Endothelial cell of umbilical vein (primary cell): ENCODE results near the gene MVK. TPM values are rescaled to one million over a fixed set of nuclear protein-coding genes. Genes with fewer than 3 reads are reported as not detected.

ENCODE experiments used
- BruUV-seq: library from RNA; stranded (reverse); fragments of 400-500 nt; replicated peaks from 2 replicates; lab custom pipeline; 2021; lab: Mats Ljungman, UMichigan
- CTCF ChIA-PET: fragments of 300-600, 350-600 bp; sonication (Branson Sonifier 250); formaldehyde crosslinking; loops from one replicate; lab custom pipeline; 2021; ENCODE audit warnings: antibody characterized with exemption, inconsistent platforms; lab: Charles Lee
- POLR2A ChIA-PET: fragments of 300-600, 350-600 bp; sonication (Branson Sonifier 250); formaldehyde crosslinking; loops from one replicate; lab custom pipeline; 2021; ENCODE audit warnings: antibody characterized with exemption, inconsistent platforms; lab: Charles Lee
- DNase-seq: peaks from one replicate; pipeline ENCODE4 v3.0.0-alpha.2; 2011; ENCODE audit warnings: low read depth, low spot score
- FAIRE-seq: peaks from 2 replicates; lab custom pipeline; 2011; peaks lifted over from hg19 to GRCh38; lab: Jason Lieb, UNC
- H2AFZ ChIP-seq: 2 replicates; pipeline ENCODE4 v1.6.0; 2012; ENCODE audit warnings: low read depth, low read length, control low read depth, inconsistent platforms
- H3K27ac ChIP-seq: 2 replicates; pipeline ENCODE4 v1.5.1; 2011; ENCODE audit warnings: low read depth, mild to moderate bottlenecking, control low read depth, low read length, moderate library complexity; ENCODE audit not compliant: insufficient read depth
- H3K27me3 ChIP-seq, 2 experiments: 2 replicates each; pipeline versions ENCODE4 v1.6.0 to v1.6.1; 2011; ENCODE audit warnings: low read length in 2 of 2, mixed read lengths in 1 of 2; ENCODE audit not compliant: control insufficient read depth in 2 of 2, insufficient read depth in 2 of 2
- H3K36me3 ChIP-seq, 2 experiments: 2 replicates in 1 of 2; 3 replicates in 1 of 2; pipeline ENCODE4 v1.5.1; 2011; ENCODE audit warnings: low read length in 2 of 2, mild to moderate bottlenecking in 1 of 2, moderate library complexity in 1 of 2; ENCODE audit not compliant: control insufficient read depth in 2 of 2, insufficient read depth in 2 of 2; ENCODE audit errors: extremely low read depth in 1 of 2
- H3K4me1 ChIP-seq: 3 replicates; pipeline ENCODE4 v1.5.1; 2011; ENCODE audit warnings: mild to moderate bottlenecking, low read length; ENCODE audit not compliant: control insufficient read depth, insufficient read depth; ENCODE audit errors: extremely low read depth
- H3K4me2 ChIP-seq: 2 replicates; pipeline ENCODE4 v1.6.1; 2011; ENCODE audit warnings: low read length, control low read depth, mixed read lengths; ENCODE audit not compliant: insufficient read depth
- H3K4me3 ChIP-seq, 3 experiments: fragments of 200-600 bp in 1 of 3; sonication (generic), shearing (Covaris generic) in 1 of 3; replicated peaks in 1 of 3; 2 replicates each; pipeline ENCODE4 v1.5.1; 2011 to 2016; ENCODE audit warnings: control low read depth in 3 of 3, low read length in 3 of 3, mild to moderate bottlenecking in 2 of 3, inconsistent platforms in 1 of 3, low read depth in 1 of 3, moderate library complexity in 1 of 3; ENCODE audit not compliant: insufficient read depth in 1 of 3
- H3K79me2 ChIP-seq: 2 replicates; pipeline ENCODE4 v1.6.0; 2012; ENCODE audit warnings: low read length, inconsistent platforms; ENCODE audit not compliant: control insufficient read depth, insufficient read depth
- H3K9ac ChIP-seq: replicated peaks from 2 replicates; pipeline ENCODE3; 2011; ENCODE audit warnings: low read length, control low read depth; ENCODE audit not compliant: insufficient read depth; ENCODE audit errors: extremely low read depth
- H3K9me1 ChIP-seq: replicated peaks from 3 replicates; pipeline ENCODE4 v1.6.0; 2011; ENCODE audit warnings: mild to moderate bottlenecking, low read length; ENCODE audit not compliant: control insufficient read depth, insufficient read depth; ENCODE audit errors: extremely low read depth
- H3K9me3 ChIP-seq: replicated peaks from 2 replicates; pipeline ENCODE4 v1.5.1; 2012; ENCODE audit warnings: low read length, inconsistent platforms; ENCODE audit not compliant: control insufficient read depth, insufficient read depth
- H4K20me1 ChIP-seq: replicated peaks from 2 replicates; pipeline ENCODE3; 2011; ENCODE audit warnings: mild to moderate bottlenecking, low read length; ENCODE audit not compliant: control insufficient read depth, insufficient read depth; ENCODE audit errors: extremely low read depth
- EZH2 ChIP-seq: IDR thresholded peaks from 2 replicates; pipeline ENCODE4 v1.6.1; 2012; ENCODE audit warnings: borderline replicate concordance, low read depth, mild to moderate bottlenecking, moderate library complexity, low read length, inconsistent platforms; ENCODE audit not compliant: severe bottlenecking
- FOS ChIP-seq: IDR thresholded peaks from 2 replicates; pipeline ENCODE4 v1.6.1; 2011; ENCODE audit warnings: mild to moderate bottlenecking, low read length, moderate library complexity, borderline replicate concordance; ENCODE audit not compliant: insufficient read depth
- GATA2 ChIP-seq: IDR thresholded peaks from 2 replicates; pipeline ENCODE4 v1.7.0; 2011; ENCODE audit warnings: low read depth, mild to moderate bottlenecking, moderate library complexity, mixed read lengths, low read length; ENCODE audit not compliant: insufficient read length, insufficient read depth
- JUN ChIP-seq: IDR thresholded peaks from 2 replicates; pipeline ENCODE4 v1.6.1; 2011; ENCODE audit warnings: borderline replicate concordance, low read depth; ENCODE audit not compliant: insufficient read length, insufficient read depth
- MYC ChIP-seq: IDR thresholded peaks from one replicate; pipeline ENCODE4 v1.6.1; 2011; ENCODE audit warnings: mild to moderate bottlenecking, low read depth, low read length
- POLR2A ChIP-seq: IDR thresholded peaks from 2 replicates; pipeline ENCODE4 v1.6.1; 2012; ENCODE audit warnings: low read depth, mild to moderate bottlenecking, control low read depth, low read length
- POLR2AphosphoS5 ChIP-seq: IDR thresholded peaks from 2 replicates; pipeline ENCODE4 v1.6.1; 2012; ENCODE audit warnings: low read depth, mild to moderate bottlenecking, control low read depth, low read length, moderate library complexity; ENCODE audit not compliant: insufficient read depth
- dilution Hi-C: fragments of 300-500 bp; cut with MboI; formaldehyde crosslinking; loops from one replicate; pipeline ENCODE4 v1.15.0; 2019; ENCODE audit warnings: low sequenced_read_pairs; ENCODE audit not compliant: extremely low pct_ligation_motif_present
- intact Hi-C: fragments of 100-400 bp; cut with micrococcal nuclease; formaldehyde crosslinking; loops from one replicate; pipeline ENCODE4 v1.10.0; 2022
- polyA plus RNA-seq, 4 experiments: library from polyadenylated mRNA; depleted of rRNA in 3 of 4; stranded (reverse) in 3 of 4; unstranded in 1 of 4; fragments of >200 nt; gene quantifications; 2 replicates each; pipeline versions ENCODE4 v1.2.1 to v1.2.3, GENCODE V29; 2011 to 2012; ENCODE audit warnings: missing spikeins in 1 of 4
- total RNA-seq: library from RNA; stranded (reverse); gene quantifications from 2 replicates; pipeline ENCODE4 v1.2.3, GENCODE V29; 2021
- TF ChIP-seq, protein P1 (sequence below), 2 donors: IDR thresholded peaks; 1 replicate in 1 of 2; 2 replicates in 1 of 2; pipeline ENCODE4 v1.5.1; 2011; ENCODE audit warnings: low read length in 2 of 2, mild to moderate bottlenecking in 2 of 2, moderate library complexity in 2 of 2, control low read depth in 1 of 2, inconsistent platforms in 1 of 2, low read depth in 1 of 2; ENCODE audit not compliant: insufficient read depth in 1 of 2; ENCODE audit errors: extremely low read depth in 1 of 2
- TF ChIP-seq, protein P2 (sequence below): IDR thresholded peaks from 2 replicates; pipeline ENCODE4 v1.6.1; 2011; ENCODE audit not compliant: insufficient read depth, insufficient read length

The MVK gene
- total and polyA plus RNA-seq, 2 donors (not counting 3 experiments of a cell fraction or from before 2014, with no cell fraction given) = 32.6 to 42.6 TPM

DNA sequence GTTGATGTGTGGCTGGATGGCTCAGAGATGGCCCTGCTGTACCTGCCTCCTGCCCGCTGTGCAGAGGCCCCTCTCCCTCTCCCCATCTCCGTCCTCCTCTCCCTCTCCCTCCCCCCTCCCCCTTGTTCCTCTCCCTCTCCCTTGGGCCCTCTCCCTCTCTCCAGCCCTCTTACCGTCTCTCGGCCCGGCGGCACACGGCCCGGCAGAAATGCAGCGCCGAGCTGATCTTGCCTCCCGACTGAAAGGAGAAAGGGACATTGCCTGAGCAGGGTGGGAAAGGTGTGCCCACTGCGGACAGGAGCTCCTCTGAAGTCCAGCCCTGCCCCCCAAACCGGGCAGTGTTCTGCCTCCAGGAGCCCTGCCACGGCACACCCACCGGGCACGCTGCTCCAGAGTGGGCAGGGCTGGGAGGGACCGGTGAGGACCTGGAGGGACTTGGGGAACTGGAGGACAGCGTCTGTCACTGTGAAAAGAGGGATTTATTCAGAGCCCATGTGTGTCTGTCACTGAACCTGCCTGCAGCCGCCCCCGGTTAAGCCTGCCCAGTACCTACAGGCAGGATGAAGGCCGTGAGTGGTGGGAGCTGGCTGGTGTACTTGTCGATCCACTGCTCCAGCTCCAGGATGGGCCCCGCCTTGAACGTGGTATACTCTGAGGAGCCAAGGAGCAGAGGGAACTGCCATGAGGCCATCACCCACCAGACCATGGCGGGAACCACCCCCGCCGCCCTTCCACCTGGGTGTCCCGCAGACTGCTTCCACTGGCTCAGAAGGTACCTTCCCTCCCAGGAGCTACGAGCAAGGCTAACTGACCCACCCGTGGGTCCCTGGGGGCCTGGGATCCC is 12.5 kb upstream of the MVK start:
- no peaks in the 10 kb centered on the region for H3K9me1 ChIP-seq
- H3K9ac ChIP-seq = no peak overlapping the region
- DNase-seq (no peak), FAIRE-seq (no peak)
- no peaks in the 10 kb centered on the region for H3K27me3 ChIP-seq
- H3K36me3 ChIP-seq = peaks cover 2% of the 10 kb centered on the region in 2 experiments
- ChIA-PET CTCF (interaction anchor here (1.2 kb wide), 1 partner anchor 42 kb away, joined by 3 read pairs; no protein-coding TSS in a partner anchor), POLR2A (no interaction called here)
- no peak overlapping the region for H3K4me2 ChIP-seq
- H3K9me3 ChIP-seq = no peaks in the 10 kb centered on the region
- H3K79me2 ChIP-seq = no peaks in the 10 kb centered on the region
- H3K4me3 ChIP-seq = no peak overlapping the region
- no TSS peak for BruUV-seq
- H4K20me1 ChIP-seq = no peaks in the 10 kb centered on the region
- intact Hi-C loops = no loop called here
- no peak overlapping the region for H3K27ac ChIP-seq
- H3K4me1 ChIP-seq = no peaks in the 10 kb centered on the region
- TF ChIP-seq POLR2A = no peak
- no peak for TF ChIP-seq EZH2
- TF ChIP-seq POLR2AphosphoS5 = no peak
- no peak overlapping the region for H2AFZ ChIP-seq
- dilution Hi-C loops = no loop called here

DNA sequence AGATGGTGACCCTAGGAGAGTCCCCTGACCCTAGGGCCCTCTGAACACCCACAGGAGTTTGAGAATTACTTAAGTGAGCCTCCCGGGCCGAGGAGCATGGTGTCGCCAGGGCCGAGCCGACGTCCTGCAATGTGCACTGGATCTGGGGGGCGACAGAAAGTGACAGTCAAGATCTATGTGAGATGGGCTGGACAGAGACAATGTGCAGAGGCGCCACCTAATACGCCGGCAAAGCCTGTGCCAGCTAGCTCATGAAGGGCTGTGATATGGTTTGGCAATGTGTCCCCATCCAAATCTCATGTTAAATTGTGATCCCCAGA is 11.9 kb upstream of the MVK start:
- dilution Hi-C loops = no loop called here
- Histone ChIP-seq H4K20me1 (no peaks in the 10 kb centered on the region), H2AFZ (no peak overlapping the region), H3K4me3 (no peak overlapping the region), H3K9me1 (no peaks in the 10 kb centered on the region), H3K27ac (no peak overlapping the region), H3K9me3 (no peaks in the 10 kb centered on the region), H3K27me3 (no peaks in the 10 kb centered on the region), H3K79me2 (no peaks in the 10 kb centered on the region), H3K4me2 (no peak overlapping the region), H3K36me3 (peaks cover 2% of the 10 kb centered on the region in 2 experiments), H3K9ac (no peak overlapping the region), H3K4me1 (no peaks in the 10 kb centered on the region)
- POLR2A ChIA-PET = no interaction called here
- TF ChIP-seq POLR2AphosphoS5 (no peak), POLR2A (no peak), MYC (no peak), JUN (no peak), EZH2 (no peak), FOS (no peak), GATA2 (no peak)
- TF ChIP-seq, protein P1, sequence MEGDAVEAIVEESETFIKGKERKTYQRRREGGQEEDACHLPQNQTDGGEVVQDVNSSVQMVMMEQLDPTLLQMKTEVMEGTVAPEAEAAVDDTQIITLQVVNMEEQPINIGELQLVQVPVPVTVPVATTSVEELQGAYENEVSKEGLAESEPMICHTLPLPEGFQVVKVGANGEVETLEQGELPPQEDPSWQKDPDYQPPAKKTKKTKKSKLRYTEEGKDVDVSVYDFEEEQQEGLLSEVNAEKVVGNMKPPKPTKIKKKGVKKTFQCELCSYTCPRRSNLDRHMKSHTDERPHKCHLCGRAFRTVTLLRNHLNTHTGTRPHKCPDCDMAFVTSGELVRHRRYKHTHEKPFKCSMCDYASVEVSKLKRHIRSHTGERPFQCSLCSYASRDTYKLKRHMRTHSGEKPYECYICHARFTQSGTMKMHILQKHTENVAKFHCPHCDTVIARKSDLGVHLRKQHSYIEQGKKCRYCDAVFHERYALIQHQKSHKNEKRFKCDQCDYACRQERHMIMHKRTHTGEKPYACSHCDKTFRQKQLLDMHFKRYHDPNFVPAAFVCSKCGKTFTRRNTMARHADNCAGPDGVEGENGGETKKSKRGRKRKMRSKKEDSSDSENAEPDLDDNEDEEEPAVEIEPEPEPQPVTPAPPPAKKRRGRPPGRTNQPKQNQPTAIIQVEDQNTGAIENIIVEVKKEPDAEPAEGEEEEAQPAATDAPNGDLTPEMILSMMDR (IDR thresholded peaks at IDR 0.05; ENCODE audit: extremely low read depth in 1 of 2, insufficient read depth in 1 of 2, low read depth in 1 of 2, low read length in 2 of 2) = no peak
- TF ChIP-seq, protein P2, sequence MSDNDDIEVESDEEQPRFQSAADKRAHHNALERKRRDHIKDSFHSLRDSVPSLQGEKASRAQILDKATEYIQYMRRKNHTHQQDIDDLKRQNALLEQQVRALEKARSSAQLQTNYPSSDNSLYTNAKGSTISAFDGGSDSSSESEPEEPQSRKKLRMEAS = no peak
- no TSS peak for BruUV-seq
- no peak for FAIRE-seq
- CTCF ChIA-PET = no interaction called here
- intact Hi-C loops = no loop called here
- DNase-seq = no peak
